Ishikawa (cell line): ENCODE results near the gene NAAA.

Experiments used
- CEBPB ChIP-seq: IDR thresholded peaks from 2 replicates; pipeline ENCODE4 v1.6.1; 2012
- CREB1 ChIP-seq: IDR thresholded peaks from 2 replicates; pipeline ENCODE4 v1.6.1; 2012; ENCODE audit warnings: low read depth
- EGR1 ChIP-seq: IDR thresholded peaks from 2 replicates; pipeline ENCODE4 v1.6.1; 2012
- EP300 ChIP-seq: IDR thresholded peaks from 2 replicates; pipeline ENCODE4 v1.6.1; 2012; ENCODE audit warnings: borderline replicate concordance
- FOXM1 ChIP-seq: IDR thresholded peaks from 2 replicates; pipeline ENCODE4 v1.6.1; 2012; ENCODE audit warnings: low read depth, borderline replicate concordance
- NFIC ChIP-seq: IDR thresholded peaks from 2 replicates; pipeline ENCODE4 v1.6.1; 2012
- RAD21 ChIP-seq: IDR thresholded peaks from 2 replicates; pipeline ENCODE4 v1.6.1; 2012; ENCODE audit warnings: low read depth
- TAF1 ChIP-seq: IDR thresholded peaks from 2 replicates; pipeline ENCODE4 v1.6.1; 2012; ENCODE audit warnings: low read depth, mild to moderate bottlenecking
- TCF12 ChIP-seq: IDR thresholded peaks from 2 replicates; pipeline ENCODE4 v1.6.1; 2012; ENCODE audit warnings: low read depth
- TEAD4 ChIP-seq: IDR thresholded peaks from 2 replicates; pipeline ENCODE4 v1.6.1; 2012
- USF1 ChIP-seq: IDR thresholded peaks from 2 replicates; pipeline ENCODE4 v1.6.1; 2012
- YY1 ChIP-seq: IDR thresholded peaks from 2 replicates; pipeline ENCODE4 v1.6.1; 2012; ENCODE audit warnings: low read depth
- ZBTB7A ChIP-seq: IDR thresholded peaks from 2 replicates; pipeline ENCODE4 v1.6.1; 2012; ENCODE audit warnings: low read depth
- TF ChIP-seq, protein P1 (sequence below): IDR thresholded peaks from 2 replicates; pipeline ENCODE4 v1.6.1; 2012
- TF ChIP-seq, protein P2 (sequence below): IDR thresholded peaks from 2 replicates; pipeline ENCODE4 v1.6.1; 2012; ENCODE audit warnings: low read depth, mild to moderate bottlenecking

Gene NAAA

DNA sequence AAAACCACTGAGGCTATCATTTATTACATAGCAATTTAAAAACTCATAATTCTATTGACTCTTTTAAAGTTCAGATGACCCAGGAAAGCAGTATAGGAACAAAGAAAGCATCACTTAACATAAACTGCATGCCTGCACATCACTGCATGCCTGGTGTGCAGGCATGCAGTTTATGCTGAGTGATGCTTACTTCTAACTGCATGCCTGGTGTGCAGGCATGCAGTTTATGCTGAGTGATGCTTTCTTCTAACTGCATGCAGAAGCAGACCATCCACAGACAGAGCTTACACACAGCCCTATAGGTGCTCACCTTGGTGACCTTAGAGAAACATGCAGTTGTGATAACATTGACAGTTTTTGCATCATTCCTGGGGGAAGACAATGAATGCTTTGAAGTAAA, 33.0 kb upstream of the NAAA start:
- TF ChIP-seq, protein P1, sequence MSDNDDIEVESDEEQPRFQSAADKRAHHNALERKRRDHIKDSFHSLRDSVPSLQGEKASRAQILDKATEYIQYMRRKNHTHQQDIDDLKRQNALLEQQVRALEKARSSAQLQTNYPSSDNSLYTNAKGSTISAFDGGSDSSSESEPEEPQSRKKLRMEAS, result no peak
- no peak for TF ChIP-seq NFIC
- TF ChIP-seq, protein P2, sequence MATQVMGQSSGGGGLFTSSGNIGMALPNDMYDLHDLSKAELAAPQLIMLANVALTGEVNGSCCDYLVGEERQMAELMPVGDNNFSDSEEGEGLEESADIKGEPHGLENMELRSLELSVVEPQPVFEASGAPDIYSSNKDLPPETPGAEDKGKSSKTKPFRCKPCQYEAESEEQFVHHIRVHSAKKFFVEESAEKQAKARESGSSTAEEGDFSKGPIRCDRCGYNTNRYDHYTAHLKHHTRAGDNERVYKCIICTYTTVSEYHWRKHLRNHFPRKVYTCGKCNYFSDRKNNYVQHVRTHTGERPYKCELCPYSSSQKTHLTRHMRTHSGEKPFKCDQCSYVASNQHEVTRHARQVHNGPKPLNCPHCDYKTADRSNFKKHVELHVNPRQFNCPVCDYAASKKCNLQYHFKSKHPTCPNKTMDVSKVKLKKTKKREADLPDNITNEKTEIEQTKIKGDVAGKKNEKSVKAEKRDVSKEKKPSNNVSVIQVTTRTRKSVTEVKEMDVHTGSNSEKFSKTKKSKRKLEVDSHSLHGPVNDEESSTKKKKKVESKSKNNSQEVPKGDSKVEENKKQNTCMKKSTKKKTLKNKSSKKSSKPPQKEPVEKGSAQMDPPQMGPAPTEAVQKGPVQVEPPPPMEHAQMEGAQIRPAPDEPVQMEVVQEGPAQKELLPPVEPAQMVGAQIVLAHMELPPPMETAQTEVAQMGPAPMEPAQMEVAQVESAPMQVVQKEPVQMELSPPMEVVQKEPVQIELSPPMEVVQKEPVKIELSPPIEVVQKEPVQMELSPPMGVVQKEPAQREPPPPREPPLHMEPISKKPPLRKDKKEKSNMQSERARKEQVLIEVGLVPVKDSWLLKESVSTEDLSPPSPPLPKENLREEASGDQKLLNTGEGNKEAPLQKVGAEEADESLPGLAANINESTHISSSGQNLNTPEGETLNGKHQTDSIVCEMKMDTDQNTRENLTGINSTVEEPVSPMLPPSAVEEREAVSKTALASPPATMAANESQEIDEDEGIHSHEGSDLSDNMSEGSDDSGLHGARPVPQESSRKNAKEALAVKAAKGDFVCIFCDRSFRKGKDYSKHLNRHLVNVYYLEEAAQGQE, result no peak
- no peak for TF ChIP-seq CREB1
- TF ChIP-seq TEAD4, result peak; percentile 93
- TF ChIP-seq YY1, result no peak
- peak; percentile 52; the same call in 1 of the 2 replicates for TF ChIP-seq EP300
- peak; percentile 59; the same call in 1 of the 2 replicates for TF ChIP-seq TCF12

- TF ChIP-seq CEBPB, result no peak
- TF ChIP-seq, protein P2, result no peak
- no peak for TF ChIP-seq CREB1
Observed at GRCh38 chr4:75968084-75968483, 27.3 kb upstream of the NAAA start.

GRCh38 chr4:75963558-75963957, 22.7 kb upstream of the NAAA start:
- TF ChIP-seq TCF12 (no peak), RAD21 (no peak), USF1 (no peak), TAF1 (no peak), TEAD4 (no peak), ZBTB7A (no peak), FOXM1 (no peak)
- TF ChIP-seq, protein P1, result no peak
- TF ChIP-seq, protein P2, result no peak

DNA sequence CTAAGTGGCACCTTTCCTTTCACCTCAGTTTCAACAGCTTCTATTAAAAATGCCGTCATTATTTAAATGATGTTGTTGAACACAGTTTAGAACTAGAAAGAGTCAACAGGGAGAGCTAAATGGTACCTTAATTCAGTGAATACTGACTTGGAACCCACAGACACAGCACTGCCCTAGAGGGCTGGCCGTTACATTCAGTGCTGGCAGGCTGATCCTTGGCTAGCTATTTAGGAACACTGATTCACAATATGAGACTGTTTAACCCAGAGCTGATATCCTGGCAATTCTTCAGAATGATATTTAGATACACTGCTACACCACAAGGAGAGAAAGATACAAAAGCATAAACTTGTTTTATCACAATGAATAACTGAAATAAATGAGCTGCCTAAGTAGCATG, 12.7 kb upstream of the NAAA start:
- TF ChIP-seq TAF1 (no peak), YY1 (no peak), TCF12 (no peak), ZBTB7A (no peak), USF1 (no peak), CEBPB (no peak), EP300 (no peak), EGR1 (no peak), TEAD4 (no peak), FOXM1 (no peak), RAD21 (no peak), CREB1 (no peak), NFIC (no peak)
- TF ChIP-seq, protein P1, result no peak
- TF ChIP-seq, protein P2, result no peak
